GM21367 (cell line): ENCODE results near the gene NCAN.
"Not testable (repeated sequence)": the region's sequence is repeated elsewhere in the genome, so short reads cannot be mapped to it uniquely, and the experiment has no call there.

Experiments used
- ATAC-seq: cut with Tn5 transposase; IDR thresholded peaks from one replicate; pipeline ENCODE4 v1.9.1; 2021; ENCODE audit not compliant: unreplicated experiment

NCAN gene

DNA sequence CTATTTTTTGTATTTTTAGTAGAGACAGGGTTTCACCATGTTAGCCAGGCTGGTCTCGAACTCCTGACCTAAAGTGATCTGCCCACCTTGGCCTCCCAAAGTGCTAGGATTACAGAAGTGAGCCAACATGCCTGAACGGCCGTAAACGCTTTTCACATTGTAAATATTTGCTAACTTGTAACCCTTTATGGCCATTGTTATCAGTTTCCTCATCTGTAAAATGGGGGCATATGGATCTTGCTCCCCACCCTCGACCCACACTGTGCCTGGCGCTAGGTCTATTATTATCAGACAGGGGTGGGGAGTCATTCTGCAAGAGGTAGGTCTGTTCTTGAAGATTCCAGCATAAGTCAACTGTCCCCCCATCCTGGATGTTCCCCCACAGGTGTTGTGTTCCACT is 11.9 kb downstream of the NCAN start:
- no peak for ATAC-seq

DNA sequence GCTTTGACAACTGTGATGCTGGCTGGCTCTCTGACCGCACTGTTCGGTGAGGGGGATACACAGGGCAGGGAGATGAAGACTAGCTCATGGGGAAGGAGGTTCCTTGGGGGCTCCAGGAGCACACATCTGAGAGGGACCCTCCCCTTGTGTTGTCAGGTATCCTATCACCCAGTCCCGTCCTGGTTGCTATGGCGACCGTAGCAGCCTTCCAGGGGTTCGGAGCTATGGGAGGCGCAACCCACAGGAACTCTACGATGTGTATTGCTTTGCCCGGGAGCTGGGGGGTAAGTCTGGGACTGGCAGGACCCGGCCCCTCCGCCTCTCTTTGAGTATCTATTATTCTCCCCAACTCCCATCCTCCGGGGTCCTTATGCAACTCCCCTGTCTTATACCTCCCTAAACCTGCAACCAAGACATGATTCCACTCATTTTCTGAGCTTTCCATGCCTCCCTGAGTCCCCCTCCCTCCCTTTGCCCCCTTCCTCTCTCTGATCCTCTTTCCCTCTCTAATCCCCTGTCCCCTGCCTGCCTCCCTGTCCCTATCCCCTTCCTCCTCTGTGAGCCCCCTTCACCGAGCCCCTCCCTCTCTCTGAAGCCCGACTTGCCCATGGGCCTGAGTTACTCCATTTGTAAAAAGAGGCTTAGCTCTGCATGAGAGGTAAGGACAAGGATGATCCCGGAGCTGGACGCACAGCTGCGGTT is 12.5 kb downstream of the NCAN start:
- no peak for ATAC-seq

DNA sequence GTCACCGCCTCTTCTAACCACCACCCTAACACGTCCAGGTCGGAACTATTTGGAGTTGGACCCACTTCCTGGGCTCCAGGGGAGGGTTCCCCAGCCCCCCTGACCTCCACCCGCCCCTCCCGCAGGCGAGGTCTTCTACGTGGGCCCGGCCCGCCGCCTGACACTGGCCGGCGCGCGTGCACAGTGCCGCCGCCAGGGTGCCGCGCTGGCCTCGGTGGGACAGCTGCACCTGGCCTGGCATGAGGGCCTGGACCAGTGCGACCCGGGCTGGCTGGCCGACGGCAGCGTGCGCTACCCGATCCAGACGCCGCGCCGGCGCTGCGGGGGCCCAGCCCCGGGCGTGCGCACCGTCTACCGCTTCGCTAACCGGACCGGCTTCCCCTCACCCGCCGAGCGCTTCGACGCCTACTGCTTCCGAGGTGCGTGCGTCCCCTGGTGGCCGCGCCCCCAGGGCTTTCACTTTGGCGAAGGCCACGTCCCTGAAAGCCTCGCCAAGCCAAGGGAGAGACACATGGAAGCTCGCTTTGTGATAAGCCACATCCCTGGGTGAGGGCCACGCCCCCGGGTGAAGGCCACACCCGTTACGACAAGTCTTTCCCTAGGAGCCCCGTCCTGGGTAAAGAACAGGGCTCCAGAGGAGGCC is 13.2 kb downstream of the NCAN start:
- no peak for ATAC-seq

DNA sequence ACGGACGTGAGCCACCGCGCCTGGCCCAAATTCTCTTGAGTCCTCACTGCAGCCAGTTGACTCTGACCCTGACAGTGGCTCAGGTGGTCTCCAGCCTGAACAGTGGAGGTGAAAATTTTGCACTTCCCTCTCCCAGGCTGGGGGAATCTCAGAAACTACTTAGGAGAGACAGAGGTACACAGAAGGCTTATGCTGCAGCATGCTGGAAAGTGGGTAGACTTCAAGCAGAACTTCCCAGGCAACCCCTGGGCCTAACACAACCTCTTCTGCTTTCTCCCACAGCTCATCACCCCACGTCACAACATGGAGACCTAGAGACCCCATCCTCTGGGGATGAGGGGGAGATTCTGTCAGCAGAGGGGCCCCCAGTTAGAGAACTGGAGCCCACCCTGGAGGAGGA is 14.4 kb downstream of the NCAN start:
- ATAC-seq: no peak

DNA sequence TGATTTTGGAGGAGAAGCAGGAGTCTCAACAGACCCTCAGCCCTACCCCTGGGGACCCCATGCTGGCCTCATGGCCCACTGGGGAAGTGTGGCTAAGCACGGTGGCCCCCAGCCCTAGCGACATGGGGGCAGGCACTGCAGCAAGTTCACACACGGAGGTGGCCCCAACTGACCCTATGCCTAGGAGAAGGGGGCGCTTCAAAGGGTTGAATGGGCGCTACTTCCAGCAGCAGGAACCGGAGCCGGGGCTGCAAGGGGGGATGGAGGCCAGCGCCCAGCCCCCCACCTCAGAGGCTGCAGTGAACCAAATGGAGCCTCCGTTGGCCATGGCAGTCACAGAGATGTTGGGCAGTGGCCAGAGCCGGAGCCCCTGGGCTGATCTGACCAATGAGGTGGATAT is 14.9 kb downstream of the NCAN start:
- no peak for ATAC-seq

DNA sequence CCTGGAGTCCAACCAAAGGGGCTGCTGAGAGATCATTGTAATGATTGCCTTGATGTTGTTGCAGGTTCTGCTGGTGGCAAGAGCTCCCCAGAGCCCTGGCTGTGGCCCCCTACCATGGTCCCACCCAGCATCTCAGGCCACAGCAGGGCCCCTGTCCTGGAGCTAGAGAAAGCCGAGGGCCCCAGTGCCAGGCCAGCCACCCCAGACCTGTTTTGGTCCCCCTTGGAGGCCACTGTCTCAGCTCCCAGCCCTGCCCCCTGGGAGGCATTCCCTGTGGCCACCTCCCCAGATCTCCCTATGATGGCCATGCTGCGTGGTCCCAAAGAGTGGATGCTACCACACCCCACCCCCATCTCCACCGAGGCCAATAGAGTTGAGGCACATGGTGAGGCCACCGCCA is 15.5 kb downstream of the NCAN start:
- no peak for ATAC-seq

DNA sequence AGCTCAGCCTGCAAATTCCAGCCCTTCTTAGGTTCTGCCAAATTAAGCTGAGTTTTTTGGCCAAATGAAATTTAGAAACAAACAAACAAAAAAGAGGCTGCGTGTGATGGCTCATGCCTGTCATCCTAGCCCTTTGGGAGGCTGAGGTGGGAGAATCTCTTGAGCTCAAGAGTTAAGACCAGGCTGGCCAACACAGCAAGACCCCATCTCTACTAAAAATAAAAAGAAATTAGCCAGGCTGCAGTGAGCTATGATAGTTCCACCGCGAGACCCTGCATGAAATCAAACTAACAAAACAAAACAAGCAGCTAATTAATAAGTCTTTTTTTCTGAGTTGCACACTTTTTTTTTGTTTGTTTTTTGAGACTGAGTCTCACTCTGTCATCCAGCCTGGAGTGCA is 17.9 kb downstream of the NCAN start:
- ATAC-seq: no peak

DNA sequence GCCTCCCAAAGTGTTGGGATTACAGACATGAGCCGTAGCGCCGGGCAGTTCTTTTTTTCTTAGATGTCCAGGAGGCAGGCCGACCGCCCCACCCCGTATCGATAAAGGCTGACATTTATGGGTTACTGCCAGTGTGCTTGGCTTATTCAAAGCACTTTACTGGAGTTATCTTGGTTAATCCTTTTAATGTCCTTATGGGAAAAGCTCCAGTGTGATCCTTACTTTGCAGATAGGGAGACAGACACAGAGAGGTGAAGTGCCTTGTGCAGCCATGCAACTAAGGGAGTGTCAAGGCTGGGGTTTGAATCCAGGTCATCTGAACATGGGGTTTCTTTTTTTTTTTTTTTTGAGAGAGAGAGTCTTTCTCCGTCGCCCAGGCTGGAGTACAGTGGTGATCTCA is 19.2 kb downstream of the NCAN start:
- ATAC-seq: no peak

DNA sequence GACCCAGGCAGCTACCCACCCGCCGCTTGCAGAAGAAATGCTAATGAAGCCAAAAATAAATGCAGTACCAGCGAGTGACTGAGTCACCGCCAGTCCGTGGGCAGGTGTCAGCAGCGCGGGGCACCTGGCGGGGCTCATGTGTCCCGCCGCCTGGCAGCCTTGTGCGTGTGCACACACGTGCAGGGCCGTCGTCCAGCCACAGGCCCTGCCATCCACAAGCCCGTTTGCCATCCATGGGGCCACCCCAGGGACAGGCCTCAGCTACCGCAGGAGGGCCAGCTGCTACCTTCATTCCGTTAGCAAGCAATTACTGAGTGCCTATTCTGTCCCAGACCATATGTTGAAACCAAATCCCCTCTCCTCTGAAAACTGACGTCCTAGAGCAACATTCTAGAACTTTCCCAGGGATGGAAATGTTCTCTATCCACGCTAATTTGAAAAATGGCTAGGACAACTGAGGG is 20.5 kb downstream of the NCAN start:
- no peak for ATAC-seq

DNA sequence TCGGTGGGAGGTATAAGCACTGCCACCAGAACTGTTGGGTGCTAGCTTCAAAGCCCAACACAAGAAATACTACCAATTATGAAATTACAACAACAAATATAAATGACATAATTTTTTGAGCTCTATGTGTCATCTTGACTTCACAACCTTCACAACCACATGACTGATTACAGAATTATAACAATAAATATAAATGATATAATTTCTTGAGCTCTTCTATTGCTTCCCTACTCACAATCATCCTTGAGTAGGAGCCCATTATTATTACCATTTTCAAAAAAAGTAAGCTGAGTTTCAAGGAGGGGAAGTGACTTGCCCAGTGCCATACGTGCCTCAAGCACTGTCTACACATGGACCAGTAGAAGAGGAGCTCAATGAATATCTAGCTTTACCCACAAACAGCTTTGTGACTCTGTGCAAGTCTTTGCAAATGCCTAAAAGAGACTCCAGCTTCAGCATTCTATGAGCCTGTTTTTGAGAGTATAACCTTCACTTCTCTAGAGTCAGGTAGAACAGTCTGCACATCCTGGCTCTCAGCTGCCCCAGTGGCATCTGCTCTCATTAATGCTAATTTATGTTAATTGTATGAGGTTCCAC is 22.6 kb downstream of the NCAN start:
- no peak for ATAC-seq

DNA sequence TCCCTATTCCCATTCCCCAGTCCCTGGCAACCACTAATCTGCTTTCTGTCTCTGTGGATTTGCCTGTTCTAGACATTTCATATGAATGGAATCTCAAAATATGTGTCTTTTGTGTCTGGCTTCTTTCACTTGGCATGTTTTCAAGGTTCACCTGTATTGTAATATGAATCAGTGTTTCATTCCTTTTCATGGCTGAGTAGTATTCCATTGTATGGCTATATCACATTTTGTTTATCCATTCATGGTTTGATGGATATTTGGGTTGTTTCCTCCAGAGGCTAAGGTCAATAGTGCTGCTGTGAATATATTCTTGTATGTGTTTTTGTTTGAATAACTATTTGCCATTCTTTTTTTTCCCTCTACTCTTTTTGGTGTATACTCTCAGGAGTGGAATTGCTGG is 24.4 kb downstream of the NCAN start:
- no peak for ATAC-seq

DNA sequence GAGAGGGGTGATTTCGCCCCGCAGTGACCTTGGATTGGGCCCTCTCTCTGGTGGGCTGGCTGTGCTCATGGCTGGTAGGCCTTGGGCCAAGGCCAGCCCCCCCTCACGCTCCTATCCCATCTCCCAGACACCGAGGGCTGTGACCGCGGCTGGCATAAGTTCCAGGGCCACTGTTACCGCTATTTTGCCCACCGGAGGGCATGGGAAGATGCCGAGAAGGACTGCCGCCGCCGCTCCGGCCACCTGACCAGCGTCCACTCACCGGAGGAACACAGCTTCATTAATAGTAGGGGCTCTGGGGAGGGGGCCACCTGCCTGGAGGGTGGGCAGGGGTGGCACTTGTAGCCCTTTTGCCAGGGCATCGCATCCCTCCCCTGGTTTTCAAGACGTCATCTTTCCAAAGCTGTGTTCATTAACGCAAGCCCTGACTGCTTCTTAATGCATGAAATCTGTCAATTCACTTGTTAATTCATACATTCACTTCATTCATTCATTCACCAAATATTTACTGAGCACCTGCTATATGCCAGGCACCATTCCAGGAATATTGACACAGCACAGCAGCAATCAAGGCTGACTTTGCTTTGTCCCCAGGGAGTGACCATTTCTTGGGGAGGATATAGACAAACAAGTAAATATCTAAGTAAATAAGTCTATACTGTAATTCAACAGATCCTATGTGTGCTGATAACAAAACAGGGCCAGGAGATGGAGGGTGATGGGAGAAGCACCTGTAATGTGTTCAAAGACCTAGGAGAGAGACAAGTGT is 26.6 kb downstream of the NCAN start:
- no peak for ATAC-seq

DNA sequence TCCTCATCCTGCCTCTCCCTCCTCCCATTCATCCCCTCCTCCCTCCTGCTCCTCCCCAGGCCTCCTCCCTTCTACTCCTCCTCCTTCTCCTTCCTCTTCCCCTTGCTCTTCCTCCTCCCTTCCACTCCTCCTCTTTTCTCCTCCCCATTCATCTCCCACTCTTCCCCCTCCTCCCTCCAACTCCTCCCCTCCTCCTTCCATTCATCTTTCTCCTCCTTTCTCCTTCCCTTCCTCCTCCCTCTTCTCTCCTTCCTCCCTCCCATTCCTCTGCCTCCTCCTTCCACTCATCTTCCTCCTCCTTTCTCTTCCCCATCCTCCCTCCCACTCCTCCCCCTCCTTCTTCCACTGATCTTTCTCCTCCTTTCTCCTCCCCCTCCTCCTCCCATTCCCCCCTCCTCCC is 27.9 kb downstream of the NCAN start:
- no peak for ATAC-seq

DNA sequence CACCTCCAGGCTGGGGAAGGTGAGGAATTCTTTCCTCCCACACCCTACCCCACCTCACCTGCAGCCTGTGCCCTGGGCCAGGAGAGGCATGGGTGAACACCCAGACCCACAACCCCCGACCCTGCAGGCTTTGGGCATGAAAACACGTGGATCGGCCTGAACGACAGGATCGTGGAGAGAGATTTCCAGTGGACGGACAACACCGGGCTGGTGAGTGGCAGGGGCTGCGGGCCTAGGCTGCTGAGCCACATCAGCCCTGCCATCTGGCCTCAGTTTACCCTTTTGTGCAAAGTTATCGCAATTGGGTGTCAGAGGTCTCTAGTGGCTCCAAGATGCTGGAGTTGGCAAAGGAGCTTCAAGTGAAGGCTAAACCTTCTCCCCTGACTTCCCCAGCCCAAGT is 28.7 kb downstream of the NCAN start:
- ATAC-seq: no peak

DNA sequence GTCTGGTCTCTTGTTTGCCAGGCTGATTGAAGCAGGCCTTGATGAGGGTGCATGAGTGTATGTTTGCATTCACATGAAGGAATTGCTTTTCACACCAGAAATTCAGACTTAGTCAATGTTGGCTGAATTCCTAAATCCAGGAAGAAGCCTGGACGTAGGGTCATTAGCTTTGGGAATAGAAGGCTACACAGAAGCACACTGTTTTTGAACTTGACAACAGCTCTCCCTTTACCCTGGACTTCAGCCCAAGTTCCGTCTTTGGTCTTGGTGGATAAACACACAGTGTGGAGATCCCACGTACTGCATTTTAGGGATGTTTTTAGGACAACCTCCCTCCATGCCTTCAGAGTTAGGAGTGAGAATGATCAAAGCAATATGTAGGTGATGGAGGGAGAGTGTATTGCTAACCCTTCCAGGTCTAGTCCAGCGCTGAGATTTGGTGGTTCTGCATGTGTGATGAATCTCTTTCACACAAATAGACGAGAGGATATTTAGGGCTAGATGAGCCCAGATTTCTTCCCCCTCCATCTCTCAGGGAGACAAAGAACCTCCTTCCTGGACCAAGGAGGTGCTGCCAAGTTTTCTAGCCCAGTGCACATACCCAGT is 38.5 kb downstream of the NCAN start:
- ATAC-seq: no peak

DNA sequence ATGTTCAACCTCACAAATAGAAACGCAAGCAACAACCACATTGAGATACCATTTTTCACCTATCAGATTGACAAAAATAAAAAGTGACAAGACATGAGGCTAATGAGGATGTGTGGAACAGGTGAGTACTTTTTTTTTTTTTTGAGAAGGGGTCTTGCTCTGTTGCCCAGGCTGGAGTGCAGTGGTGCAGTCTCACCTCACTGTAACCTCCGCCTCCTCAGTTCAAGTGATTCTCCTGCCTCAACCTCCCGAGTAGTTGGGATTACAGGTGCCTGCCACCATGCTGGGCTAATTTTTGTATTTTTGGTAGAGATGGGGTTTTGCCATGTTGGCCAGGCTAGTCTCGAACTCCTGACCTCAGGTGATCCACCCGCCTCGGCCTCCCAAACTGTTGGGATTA is 41.7 kb downstream of the NCAN start:
- ATAC-seq: not testable (repeated sequence)

DNA sequence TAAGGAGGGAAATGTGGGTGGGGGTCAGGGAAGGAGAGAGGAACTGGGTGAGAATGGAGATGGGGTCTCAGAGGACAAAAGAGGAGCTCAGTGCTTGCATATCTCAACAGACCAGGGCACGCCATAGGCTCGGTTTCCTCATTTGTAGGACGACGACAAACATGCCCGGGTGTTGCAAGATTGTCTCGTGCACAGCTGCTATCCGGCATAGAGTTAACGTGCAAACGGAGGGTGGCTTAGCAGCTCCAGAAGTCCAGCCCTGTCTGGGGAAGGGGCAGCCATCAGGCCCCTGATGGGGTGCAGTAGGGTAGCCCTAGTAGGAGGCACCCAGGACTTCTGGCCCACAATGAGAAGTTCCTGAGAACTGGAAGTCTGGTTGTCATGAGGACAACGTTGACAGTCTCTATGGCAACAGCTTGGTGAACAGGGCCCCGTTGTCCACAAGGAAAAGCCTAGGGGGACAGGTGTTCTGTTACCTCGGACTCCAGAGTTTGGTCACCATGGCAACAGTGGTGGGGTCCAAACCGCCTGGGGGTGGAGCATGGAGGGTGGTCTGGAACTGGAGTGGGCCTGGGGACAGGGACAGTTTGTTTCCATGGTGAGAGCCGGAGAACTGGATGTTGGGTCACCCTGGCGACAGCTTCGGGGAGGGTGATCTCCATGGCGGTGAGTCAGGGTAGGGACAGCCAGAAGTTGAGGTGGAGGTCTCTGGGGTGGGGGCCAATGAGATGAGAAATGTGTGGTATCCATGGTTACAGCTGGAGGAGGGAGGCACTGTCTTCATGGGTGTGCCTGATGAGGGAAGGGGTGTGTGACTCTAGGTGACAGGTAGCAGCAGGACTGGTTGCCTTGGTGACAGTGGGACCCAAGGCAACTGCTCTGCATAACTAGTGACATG is 44.6 kb downstream of the NCAN start:
- ATAC-seq: no peak

DNA sequence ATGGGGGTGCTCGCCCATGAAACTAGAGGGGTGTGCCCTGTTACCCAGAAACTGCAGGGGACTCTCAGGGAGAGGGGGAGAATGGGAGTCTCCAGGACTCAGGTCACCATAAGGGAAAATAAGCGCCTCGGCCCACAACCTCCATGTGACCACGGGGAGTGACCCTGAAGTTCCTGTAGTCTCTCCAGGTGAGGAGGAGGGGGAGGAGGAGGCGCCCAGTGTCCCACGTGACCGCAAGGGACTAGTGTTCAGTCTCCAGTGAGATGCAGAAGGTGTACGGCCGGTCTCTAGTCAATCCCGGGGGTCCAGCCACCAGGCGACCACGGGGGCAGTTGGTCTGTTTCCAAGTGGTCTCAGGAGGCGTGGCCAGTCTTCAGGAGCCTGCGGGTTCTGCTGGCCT is 45.4 kb downstream of the NCAN start:
- no peak for ATAC-seq

DNA sequence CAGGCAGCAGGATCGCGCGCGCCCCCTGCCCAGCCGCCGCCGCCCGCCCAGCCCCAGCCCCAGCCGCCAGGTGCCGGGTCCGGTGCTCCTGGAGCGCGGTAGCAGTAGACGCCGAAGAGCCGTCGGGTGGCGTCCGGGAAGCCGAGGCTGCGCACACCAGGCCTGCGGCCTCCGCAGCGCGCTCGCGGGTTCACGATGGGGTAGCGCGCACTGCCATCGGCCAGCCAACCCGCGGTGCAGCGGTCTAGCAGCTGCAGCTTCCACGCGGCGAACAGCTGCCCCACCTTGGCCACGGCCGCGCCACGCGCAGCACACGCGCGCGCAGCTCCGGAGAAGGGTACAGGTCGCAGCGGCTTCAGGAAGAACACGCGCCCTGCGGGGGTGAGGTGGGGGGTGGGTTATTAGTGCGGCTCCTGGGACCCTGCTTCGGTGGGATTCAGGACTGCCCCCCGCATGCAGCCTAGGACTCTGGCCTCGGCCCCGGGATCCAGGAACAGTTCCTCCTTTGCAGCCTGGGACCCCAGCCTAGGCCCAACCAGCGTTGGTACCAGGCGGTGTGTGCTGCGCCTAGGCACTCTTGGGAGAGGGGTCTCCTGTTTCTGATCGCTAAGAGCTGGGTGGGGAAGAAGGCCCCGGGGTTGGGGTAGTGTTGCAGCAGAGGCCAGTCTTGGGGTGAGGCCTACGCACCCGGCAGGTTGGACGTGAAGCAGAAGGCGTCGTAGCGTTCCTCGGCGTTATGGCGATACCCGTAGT is 46.3 kb downstream of the NCAN start:
- ATAC-seq: no peak
